ENCODE measurements around the gene MPZ.

DNA sequence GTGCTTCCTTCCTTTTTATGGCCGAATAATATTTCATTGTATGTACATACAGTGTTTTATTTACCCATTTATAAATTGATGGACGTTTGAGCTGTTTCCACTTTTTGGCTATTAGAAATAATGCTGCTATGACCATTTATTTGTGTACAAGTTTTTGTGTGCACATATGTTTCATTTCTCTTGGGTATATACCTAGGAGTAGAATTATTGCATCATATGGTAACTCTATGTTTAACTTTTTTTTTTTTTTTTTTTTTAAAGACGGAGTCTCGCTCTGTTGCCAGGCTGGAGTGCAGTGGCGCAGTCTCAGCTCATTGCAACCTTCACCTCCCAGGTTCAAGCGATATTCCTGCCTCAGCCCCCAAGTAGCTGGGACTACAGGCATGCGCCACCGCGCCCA, 23.4 kb upstream of the MPZ start:
- TF ChIP-seq, protein P1, sequence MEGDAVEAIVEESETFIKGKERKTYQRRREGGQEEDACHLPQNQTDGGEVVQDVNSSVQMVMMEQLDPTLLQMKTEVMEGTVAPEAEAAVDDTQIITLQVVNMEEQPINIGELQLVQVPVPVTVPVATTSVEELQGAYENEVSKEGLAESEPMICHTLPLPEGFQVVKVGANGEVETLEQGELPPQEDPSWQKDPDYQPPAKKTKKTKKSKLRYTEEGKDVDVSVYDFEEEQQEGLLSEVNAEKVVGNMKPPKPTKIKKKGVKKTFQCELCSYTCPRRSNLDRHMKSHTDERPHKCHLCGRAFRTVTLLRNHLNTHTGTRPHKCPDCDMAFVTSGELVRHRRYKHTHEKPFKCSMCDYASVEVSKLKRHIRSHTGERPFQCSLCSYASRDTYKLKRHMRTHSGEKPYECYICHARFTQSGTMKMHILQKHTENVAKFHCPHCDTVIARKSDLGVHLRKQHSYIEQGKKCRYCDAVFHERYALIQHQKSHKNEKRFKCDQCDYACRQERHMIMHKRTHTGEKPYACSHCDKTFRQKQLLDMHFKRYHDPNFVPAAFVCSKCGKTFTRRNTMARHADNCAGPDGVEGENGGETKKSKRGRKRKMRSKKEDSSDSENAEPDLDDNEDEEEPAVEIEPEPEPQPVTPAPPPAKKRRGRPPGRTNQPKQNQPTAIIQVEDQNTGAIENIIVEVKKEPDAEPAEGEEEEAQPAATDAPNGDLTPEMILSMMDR (IDR thresholded peaks at IDR 0.05) = no peak
- no peak for TF ChIP-seq ZFX (IDR thresholded peaks at IDR 0.05; ENCODE audit: borderline replicate concordance)

Data from 22Rv1 (cell line).